ENCODE measurements around the gene ROBO2.

The ROBO2 gene

GRCh38 chr3:77626157-77626556 lies 586.3 kb downstream of the ROBO2 start:
- DNase-seq (ENCODE audit: extremely low spot score), result no peak
- TF ChIP-seq ZNF384 (IDR thresholded peaks at IDR 0.05) (no peak), ELF4 (IDR thresholded peaks at IDR 0.05) (no peak)
- ChIA-PET POLR2A (no interaction called here), CTCF (no interaction called here)

DNA sequence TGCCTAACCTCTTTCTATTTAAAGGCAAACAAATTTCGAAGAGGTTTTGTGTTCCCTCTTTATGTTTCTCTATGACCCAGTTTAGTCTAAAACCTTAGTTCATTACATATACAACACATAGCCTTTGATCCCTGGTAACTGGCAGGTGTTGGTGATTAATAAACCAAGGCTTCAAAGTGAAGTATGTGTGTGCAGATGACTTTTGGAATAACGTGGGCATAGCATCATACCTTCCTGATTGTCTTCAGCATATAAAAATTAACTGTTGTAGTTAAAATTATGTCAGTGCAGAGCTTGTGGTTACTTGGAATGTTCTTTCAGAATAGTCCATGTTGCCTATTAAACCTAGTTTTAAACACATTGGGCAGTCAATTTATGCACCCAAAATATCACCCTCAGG lies 608.3 kb downstream of the ROBO2 start:
- no peak for DNase-seq (ENCODE audit: extremely low spot score)
- CTCF ChIA-PET, result no interaction called here
- POLR2A ChIA-PET, result no interaction called here
- TF ChIP-seq FOXA1 (IDR thresholded peaks at IDR 0.05) (no peak), LEF1 (IDR thresholded peaks at IDR 0.05; ENCODE audit: borderline replicate concordance) (no peak), ARNT (IDR thresholded peaks at IDR 0.05) (no peak), SP1 (IDR thresholded peaks at IDR 0.05) (no peak), L3MBTL2 (conservative IDR thresholded peaks at IDR 0.05) (no peak), ZNF384 (IDR thresholded peaks at IDR 0.05) (no peak), FOXM1 (IDR thresholded peaks at IDR 0.05; ENCODE audit: borderline replicate concordance) (no peak), TARDBP (IDR thresholded peaks at IDR 0.05) (no peak), ELF4 (IDR thresholded peaks at IDR 0.05) (no peak), FOXK2 (IDR thresholded peaks at IDR 0.05) (no peak), HDGF (IDR thresholded peaks at IDR 0.05; ENCODE audit: borderline replicate concordance) (no peak), CTBP1 (IDR thresholded peaks at IDR 0.05; ENCODE audit: borderline replicate concordance) (no peak)
- TF ChIP-seq, protein P1, sequence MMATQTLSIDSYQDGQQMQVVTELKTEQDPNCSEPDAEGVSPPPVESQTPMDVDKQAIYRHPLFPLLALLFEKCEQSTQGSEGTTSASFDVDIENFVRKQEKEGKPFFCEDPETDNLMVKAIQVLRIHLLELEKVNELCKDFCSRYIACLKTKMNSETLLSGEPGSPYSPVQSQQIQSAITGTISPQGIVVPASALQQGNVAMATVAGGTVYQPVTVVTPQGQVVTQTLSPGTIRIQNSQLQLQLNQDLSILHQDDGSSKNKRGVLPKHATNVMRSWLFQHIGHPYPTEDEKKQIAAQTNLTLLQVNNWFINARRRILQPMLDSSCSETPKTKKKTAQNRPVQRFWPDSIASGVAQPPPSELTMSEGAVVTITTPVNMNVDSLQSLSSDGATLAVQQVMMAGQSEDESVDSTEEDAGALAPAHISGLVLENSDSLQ (IDR thresholded peaks at IDR 0.05), result no peak

DNA sequence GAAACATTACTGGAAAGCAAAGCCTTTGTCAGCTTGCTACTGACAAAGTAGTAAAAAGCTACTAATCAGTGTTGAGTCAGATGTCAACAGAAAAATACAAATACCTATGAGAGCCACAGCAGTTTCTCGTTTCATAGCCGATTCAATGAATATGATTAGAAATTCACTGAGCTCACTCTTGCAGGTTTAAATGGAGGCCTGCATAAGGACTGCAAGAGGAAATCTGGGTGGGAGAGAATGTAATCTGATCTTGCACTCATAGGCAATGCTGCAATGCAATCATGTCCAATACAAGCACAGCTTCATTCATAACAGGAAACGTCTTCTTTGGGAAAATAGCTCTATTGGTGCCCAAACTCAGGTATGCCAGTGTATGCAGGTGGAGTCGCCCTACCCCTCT lies 608.8 kb downstream of the ROBO2 start:
- ChIA-PET CTCF (no interaction called here), POLR2A (no interaction called here)
- DNase-seq (ENCODE audit: extremely low spot score), result no peak
- TF ChIP-seq HDGF (IDR thresholded peaks at IDR 0.05; ENCODE audit: borderline replicate concordance) (no peak), TARDBP (IDR thresholded peaks at IDR 0.05) (no peak), BHLHE40 (IDR thresholded peaks at IDR 0.05; ENCODE audit: borderline replicate concordance) (no peak), FOXA1 (IDR thresholded peaks at IDR 0.05) (no peak), SP1 (IDR thresholded peaks at IDR 0.05) (no peak), SUZ12 (IDR thresholded peaks at IDR 0.05) (no peak), ZNF384 (IDR thresholded peaks at IDR 0.05) (no peak), NFRKB (IDR thresholded peaks at IDR 0.05) (no peak), L3MBTL2 (conservative IDR thresholded peaks at IDR 0.05) (no peak), FOXK2 (IDR thresholded peaks at IDR 0.05) (no peak), FOXM1 (IDR thresholded peaks at IDR 0.05; ENCODE audit: borderline replicate concordance) (no peak), ELF4 (IDR thresholded peaks at IDR 0.05) (no peak), ARNT (IDR thresholded peaks at IDR 0.05) (no peak)
- TF ChIP-seq, protein P1 (IDR thresholded peaks at IDR 0.05), result no peak

GRCh38 chr3:77652624-77653023 lies 612.7 kb downstream of the ROBO2 start:
- CTCF ChIA-PET, result no interaction called here
- TF ChIP-seq TARDBP (IDR thresholded peaks at IDR 0.05), result no peak
- no peak for TF ChIP-seq ARNT (IDR thresholded peaks at IDR 0.05)
- no peak for TF ChIP-seq LEF1 (IDR thresholded peaks at IDR 0.05; ENCODE audit: borderline replicate concordance)
- TF ChIP-seq HDGF (IDR thresholded peaks at IDR 0.05; ENCODE audit: borderline replicate concordance), result no peak
- TF ChIP-seq BHLHE40 (IDR thresholded peaks at IDR 0.05; ENCODE audit: borderline replicate concordance), result no peak
- no peak for DNase-seq (ENCODE audit: extremely low spot score)
- POLR2A ChIA-PET, result no interaction called here

GRCh38 chr3:77655396-77655795 lies 615.5 kb downstream of the ROBO2 start:
- TF ChIP-seq SUZ12 (IDR thresholded peaks at IDR 0.05) (no peak), ARNT (IDR thresholded peaks at IDR 0.05) (no peak), CTBP1 (IDR thresholded peaks at IDR 0.05; ENCODE audit: borderline replicate concordance) (no peak), FOXA1 (IDR thresholded peaks at IDR 0.05) (no peak), TARDBP (IDR thresholded peaks at IDR 0.05) (no peak), SP1 (IDR thresholded peaks at IDR 0.05) (no peak), FOXK2 (IDR thresholded peaks at IDR 0.05) (no peak), BHLHE40 (IDR thresholded peaks at IDR 0.05; ENCODE audit: borderline replicate concordance) (no peak), L3MBTL2 (conservative IDR thresholded peaks at IDR 0.05) (no peak), FOXM1 (IDR thresholded peaks at IDR 0.05; ENCODE audit: borderline replicate concordance) (no peak), LEF1 (IDR thresholded peaks at IDR 0.05; ENCODE audit: borderline replicate concordance) (no peak), HDGF (IDR thresholded peaks at IDR 0.05; ENCODE audit: borderline replicate concordance) (no peak), ZNF384 (IDR thresholded peaks at IDR 0.05) (no peak), NFRKB (IDR thresholded peaks at IDR 0.05) (no peak), ELF4 (IDR thresholded peaks at IDR 0.05) (no peak)
- TF ChIP-seq, protein P1 (IDR thresholded peaks at IDR 0.05), result no peak
- CTCF ChIA-PET, result no interaction called here
- POLR2A ChIA-PET, result no interaction called here
- DNase-seq (ENCODE audit: extremely low spot score), result no peak

DNA sequence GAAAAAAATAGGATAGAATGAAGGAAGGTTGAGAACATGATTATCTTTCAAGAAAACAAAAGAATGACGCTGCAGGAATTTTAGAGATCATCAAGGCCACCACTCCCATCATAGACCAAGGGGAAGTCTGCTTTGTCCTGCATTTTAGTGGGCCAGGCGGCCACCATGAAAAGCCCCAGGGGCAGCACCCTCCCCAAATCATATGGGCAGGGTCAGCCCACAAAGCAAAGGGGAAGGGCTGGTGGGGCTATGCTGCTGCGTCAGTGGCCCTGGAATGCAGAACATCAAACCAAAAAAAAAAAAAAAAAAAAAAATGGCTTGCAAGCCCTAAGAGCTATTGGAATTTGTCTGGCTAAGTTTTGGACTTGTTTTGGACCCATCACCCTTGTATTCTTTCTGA lies 620.8 kb downstream of the ROBO2 start:
- ChIA-PET CTCF (no interaction called here), POLR2A (no interaction called here)
- DNase-seq (ENCODE audit: extremely low spot score), result no peak
- TF ChIP-seq NFRKB (IDR thresholded peaks at IDR 0.05) (no peak), ZNF384 (IDR thresholded peaks at IDR 0.05) (no peak), TARDBP (IDR thresholded peaks at IDR 0.05) (no peak), SP1 (IDR thresholded peaks at IDR 0.05) (no peak), LEF1 (IDR thresholded peaks at IDR 0.05; ENCODE audit: borderline replicate concordance) (no peak), ARNT (IDR thresholded peaks at IDR 0.05) (no peak)

- TF ChIP-seq TARDBP (IDR thresholded peaks at IDR 0.05) (no peak), LEF1 (IDR thresholded peaks at IDR 0.05; ENCODE audit: borderline replicate concordance) (no peak), BHLHE40 (IDR thresholded peaks at IDR 0.05; ENCODE audit: borderline replicate concordance) (no peak), NFRKB (IDR thresholded peaks at IDR 0.05) (no peak), SP1 (IDR thresholded peaks at IDR 0.05) (no peak), HDGF (IDR thresholded peaks at IDR 0.05; ENCODE audit: borderline replicate concordance) (no peak), CTBP1 (IDR thresholded peaks at IDR 0.05; ENCODE audit: borderline replicate concordance) (no peak), FOXA1 (IDR thresholded peaks at IDR 0.05) (no peak), ARNT (IDR thresholded peaks at IDR 0.05) (no peak), ZNF384 (IDR thresholded peaks at IDR 0.05) (no peak), ELF4 (IDR thresholded peaks at IDR 0.05) (no peak), L3MBTL2 (conservative IDR thresholded peaks at IDR 0.05) (no peak), SUZ12 (IDR thresholded peaks at IDR 0.05) (no peak), FOXK2 (IDR thresholded peaks at IDR 0.05) (no peak), FOXM1 (IDR thresholded peaks at IDR 0.05; ENCODE audit: borderline replicate concordance) (no peak)
- TF ChIP-seq, protein P1 (IDR thresholded peaks at IDR 0.05), result no peak
- DNase-seq (ENCODE audit: extremely low spot score), result no peak
- POLR2A ChIA-PET, result no interaction called here
- CTCF ChIA-PET, result no interaction called here
These were observed 628.0 kb downstream of the ROBO2 start for GRCh38 chr3:77667901-77668300.

All from HEK293T (cell line).